Endothelial cell of umbilical vein (primary cell): Measurements from ENCODE around the gene BRAT1.

Experiments
- FOS ChIP-seq: IDR thresholded peaks from 2 replicates; pipeline ENCODE4 v1.6.1; 2011; ENCODE audit warnings: mild to moderate bottlenecking, low read length, moderate library complexity, borderline replicate concordance; ENCODE audit not compliant: insufficient read depth
- POLR2A ChIP-seq: IDR thresholded peaks from 2 replicates; pipeline ENCODE4 v1.6.1; 2012; ENCODE audit warnings: low read depth, mild to moderate bottlenecking, control low read depth, low read length
- TF ChIP-seq, protein P1 (sequence below), 2 donors: IDR thresholded peaks; 1 replicate in 1 of 2; 2 replicates in 1 of 2; pipeline ENCODE4 v1.5.1; 2011; ENCODE audit warnings: low read length in 2 of 2, mild to moderate bottlenecking in 2 of 2, moderate library complexity in 2 of 2, control low read depth in 1 of 2, inconsistent platforms in 1 of 2, low read depth in 1 of 2; ENCODE audit not compliant: insufficient read depth in 1 of 2; ENCODE audit errors: extremely low read depth in 1 of 2

GRCh38 chr7:2577914-2578680, 22.8 kb upstream of the BRAT1 start:
- TF ChIP-seq POLR2A (no peak), FOS (no peak)
- TF ChIP-seq, protein P1, sequence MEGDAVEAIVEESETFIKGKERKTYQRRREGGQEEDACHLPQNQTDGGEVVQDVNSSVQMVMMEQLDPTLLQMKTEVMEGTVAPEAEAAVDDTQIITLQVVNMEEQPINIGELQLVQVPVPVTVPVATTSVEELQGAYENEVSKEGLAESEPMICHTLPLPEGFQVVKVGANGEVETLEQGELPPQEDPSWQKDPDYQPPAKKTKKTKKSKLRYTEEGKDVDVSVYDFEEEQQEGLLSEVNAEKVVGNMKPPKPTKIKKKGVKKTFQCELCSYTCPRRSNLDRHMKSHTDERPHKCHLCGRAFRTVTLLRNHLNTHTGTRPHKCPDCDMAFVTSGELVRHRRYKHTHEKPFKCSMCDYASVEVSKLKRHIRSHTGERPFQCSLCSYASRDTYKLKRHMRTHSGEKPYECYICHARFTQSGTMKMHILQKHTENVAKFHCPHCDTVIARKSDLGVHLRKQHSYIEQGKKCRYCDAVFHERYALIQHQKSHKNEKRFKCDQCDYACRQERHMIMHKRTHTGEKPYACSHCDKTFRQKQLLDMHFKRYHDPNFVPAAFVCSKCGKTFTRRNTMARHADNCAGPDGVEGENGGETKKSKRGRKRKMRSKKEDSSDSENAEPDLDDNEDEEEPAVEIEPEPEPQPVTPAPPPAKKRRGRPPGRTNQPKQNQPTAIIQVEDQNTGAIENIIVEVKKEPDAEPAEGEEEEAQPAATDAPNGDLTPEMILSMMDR (IDR thresholded peaks at IDR 0.05; ENCODE audit: extremely low read depth in 1 of 2, insufficient read depth in 1 of 2, low read depth in 1 of 2, low read length in 2 of 2) = no peak
